Subcutaneous abdominal adipose tissue (tissue), 5 donors: ENCODE data around the gene FOXL3.

Source experiments
- H3K27ac ChIP-seq: one replicate; pipeline ENCODE4 v1.7.0; 2013; ENCODE audit warnings: low read depth, mild to moderate bottlenecking, inconsistent platforms, low read length, moderate library complexity
- H3K27me3 ChIP-seq, 5 donors: one replicate each; pipeline ENCODE4 v1.7.0; 2013; ENCODE audit warnings: low read length in 5 of 5, inconsistent platforms in 1 of 5; ENCODE audit not compliant: control insufficient read depth in 5 of 5, insufficient read depth in 4 of 5
- H3K36me3 ChIP-seq, 5 donors: one replicate each; pipeline ENCODE4 v1.7.0; 2013; ENCODE audit warnings: low read length in 5 of 5; ENCODE audit not compliant: control insufficient read depth in 5 of 5, insufficient read depth in 5 of 5
- H3K4me1 ChIP-seq, 5 donors: one replicate each; pipeline ENCODE4 v1.7.0; 2013; ENCODE audit warnings: low read length in 5 of 5, mild to moderate bottlenecking in 3 of 5, moderate library complexity in 1 of 5; ENCODE audit not compliant: control insufficient read depth in 5 of 5, insufficient read depth in 5 of 5
- H3K4me3 ChIP-seq, 5 donors: one replicate each; pipeline ENCODE4 v1.7.0; 2013; ENCODE audit warnings: low read length in 5 of 5, low read depth in 1 of 5
- H3K9ac ChIP-seq, 5 donors: one replicate each; pipeline ENCODE4 v1.7.0; 2013; ENCODE audit warnings: low read length in 5 of 5, mild to moderate bottlenecking in 4 of 5, moderate library complexity in 3 of 5
- H3K9me3 ChIP-seq, 5 donors: one replicate each; pipeline ENCODE4 v1.7.0; 2013; ENCODE audit warnings: low read length in 5 of 5; ENCODE audit not compliant: control insufficient read depth in 5 of 5
- donor health status: healthy.
- donor health status: healthy.
- donor health status: healthy.
- donor health status: healthy.
- donor health status: healthy.

FOXL3 gene

DNA sequence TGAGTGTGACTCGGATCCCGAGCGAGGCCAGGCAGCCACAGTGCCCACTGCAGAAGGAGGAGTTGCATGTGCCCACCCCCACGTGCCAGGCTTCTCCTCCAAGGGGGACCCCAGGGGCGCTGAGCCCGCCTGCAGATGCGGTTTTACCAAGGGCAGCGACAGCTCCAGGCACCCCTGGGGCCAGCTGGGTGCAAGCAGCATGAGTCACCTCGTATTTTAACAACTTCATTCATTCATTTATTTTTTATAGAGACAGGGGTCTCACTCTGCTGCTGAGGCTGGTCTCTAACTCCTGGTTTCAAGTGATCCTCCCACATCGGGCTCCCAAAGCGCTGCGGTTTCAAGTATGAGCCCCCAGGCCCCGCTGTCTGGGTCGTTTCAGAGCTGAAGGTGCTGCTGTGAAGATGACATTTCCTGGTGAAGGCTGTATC lies 1.3 kb upstream of the FOXL3 start:
- no peaks in the 10 kb centered on the region for H3K9me3 ChIP-seq
- no peak overlapping the region for H3K4me3 ChIP-seq
- H3K9ac ChIP-seq = no peak overlapping the region
- H3K4me1 ChIP-seq = no peaks in the 10 kb centered on the region
- H3K27me3 ChIP-seq = peaks cover 38 to 60% (median 53%) of the 10 kb centered on the region in 5 donors
- no peaks in the 10 kb centered on the region for H3K36me3 ChIP-seq
- H3K27ac ChIP-seq = no peak overlapping the region

GRCh38 chr7:289209-289755 lies 688 bp upstream of the FOXL3 start:
- Histone ChIP-seq H3K27me3 (peaks cover 44 to 65% (median 59%) of the 10 kb centered on the region in 5 donors), H3K27ac (no peak overlapping the region), H3K9me3 (no peaks in the 10 kb centered on the region), H3K4me1 (no peaks in the 10 kb centered on the region), H3K4me3 (no peak overlapping the region), H3K9ac (no peak overlapping the region), H3K36me3 (no peaks in the 10 kb centered on the region)

- Histone ChIP-seq H3K36me3 (no peaks in the 10 kb centered on the region), H3K9ac (no peak overlapping the region), H3K9me3 (no peaks in the 10 kb centered on the region), H3K4me1 (no peaks in the 10 kb centered on the region), H3K4me3 (no peak overlapping the region), H3K27me3 (peaks cover 56 to 71% (median 65%) of the 10 kb centered on the region in 5 donors), H3K27ac (no peak overlapping the region)
Observed at GRCh38 chr7:290554-291372, 793 bp downstream of the FOXL3 start.

- no peaks in the 10 kb centered on the region for H3K36me3 ChIP-seq
- H3K27ac ChIP-seq = no peak overlapping the region
- H3K9me3 ChIP-seq = no peaks in the 10 kb centered on the region
- no peaks in the 10 kb centered on the region for H3K4me1 ChIP-seq
- no peak overlapping the region for H3K4me3 ChIP-seq
- H3K27me3 ChIP-seq = peaks cover 49 to 67% (median 59%) of the 10 kb centered on the region in 5 donors
- H3K9ac ChIP-seq = no peak overlapping the region
Observed at GRCh38 chr7:291373-292092, 1.6 kb downstream of the FOXL3 start.

DNA sequence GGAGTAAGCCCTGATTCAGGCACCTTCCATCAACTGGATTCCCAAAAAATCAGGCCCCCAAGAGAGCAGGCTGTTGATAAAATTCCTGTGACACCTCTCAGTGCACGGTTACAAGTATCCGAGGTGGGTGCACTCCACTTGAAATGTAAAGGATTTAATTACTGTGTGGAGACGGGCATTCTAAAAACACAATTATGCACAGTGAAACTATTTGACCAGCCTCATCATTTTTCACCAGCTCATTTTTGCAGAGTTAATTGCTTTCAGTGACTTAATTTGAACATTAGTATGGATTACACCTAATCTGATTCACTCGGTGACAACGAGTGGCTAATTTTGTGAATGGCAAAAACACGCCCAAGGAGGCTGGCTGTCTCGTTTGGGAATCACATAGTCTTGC lies 2.3 kb downstream of the FOXL3 start:
- H3K9me3 ChIP-seq = no peaks in the 10 kb centered on the region
- no peaks in the 10 kb centered on the region for H3K4me1 ChIP-seq
- peaks cover 49 to 70% (median 60%) of the 10 kb centered on the region in 5 donors for H3K27me3 ChIP-seq
- H3K9ac ChIP-seq = no peak overlapping the region
- no peak overlapping the region for H3K4me3 ChIP-seq
- H3K27ac ChIP-seq = no peak overlapping the region
- H3K36me3 ChIP-seq = no peaks in the 10 kb centered on the region

DNA sequence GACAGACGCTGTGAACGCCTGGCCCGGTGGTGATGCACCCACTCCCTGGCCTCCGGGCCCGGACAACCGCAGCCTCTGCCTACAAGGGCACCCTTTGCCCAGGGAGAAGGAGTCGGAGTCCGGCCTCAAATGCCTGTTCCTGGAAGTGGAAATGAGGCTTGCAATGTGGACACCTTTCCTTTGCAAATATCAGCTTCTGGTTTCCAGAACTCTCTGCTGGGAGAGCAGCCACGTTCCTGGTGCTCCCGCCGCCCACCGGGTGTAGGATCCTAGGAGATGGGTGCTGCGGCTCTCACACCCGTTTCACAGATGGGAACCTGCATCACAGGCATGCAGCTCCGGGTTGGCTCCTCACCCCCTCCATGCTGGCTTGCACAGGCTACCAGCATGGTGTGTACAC lies 2.9 kb downstream of the FOXL3 start:
- Histone ChIP-seq H3K36me3 (no peaks in the 10 kb centered on the region), H3K4me3 (no peak overlapping the region), H3K27ac (no peak overlapping the region), H3K9me3 (no peaks in the 10 kb centered on the region), H3K27me3 (peaks cover 49 to 74% (median 65%) of the 10 kb centered on the region in 5 donors), H3K9ac (no peak overlapping the region), H3K4me1 (no peaks in the 10 kb centered on the region)

DNA sequence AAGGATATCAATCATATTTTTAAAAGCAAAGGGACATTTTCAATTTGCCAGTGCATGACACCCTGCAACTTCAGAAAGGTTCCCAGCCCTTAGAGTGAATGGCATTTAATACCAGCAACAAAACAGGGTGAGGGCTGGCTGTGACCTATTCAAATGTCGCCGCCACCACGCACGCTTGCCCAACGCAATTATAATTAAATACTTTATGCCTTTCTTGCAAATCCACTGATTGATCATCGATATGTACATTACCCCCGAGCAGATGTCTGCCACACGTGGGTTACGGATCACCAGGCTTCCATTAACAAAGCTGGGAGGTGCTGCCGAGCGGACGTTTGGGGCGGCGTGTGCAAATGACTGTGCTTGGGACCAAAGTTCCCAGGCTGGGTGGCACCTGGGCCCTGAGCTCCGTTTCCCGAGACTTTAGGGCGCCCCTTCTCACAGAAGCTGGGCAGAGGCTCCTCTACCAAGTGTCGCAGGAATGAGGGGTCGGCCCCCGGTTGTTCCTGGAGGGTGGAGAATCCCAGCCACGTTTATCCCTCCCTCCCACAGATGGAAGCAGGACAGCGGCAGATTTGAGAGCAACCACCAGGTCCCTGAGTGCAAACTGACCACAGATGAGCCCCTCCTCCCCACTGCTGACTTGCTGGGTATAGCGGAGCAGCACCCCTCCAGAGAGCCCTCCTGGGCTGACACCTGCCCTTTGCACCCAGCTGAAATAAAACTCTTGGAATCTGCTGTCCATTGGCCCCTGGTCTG lies 3.9 kb downstream of the FOXL3 start:
- H3K36me3 ChIP-seq = no peaks in the 10 kb centered on the region
- H3K27ac ChIP-seq = no peak overlapping the region
- H3K4me1 ChIP-seq = no peaks in the 10 kb centered on the region
- H3K9ac ChIP-seq = no peak overlapping the region
- no peaks in the 10 kb centered on the region for H3K9me3 ChIP-seq
- H3K27me3 ChIP-seq = peaks cover 45 to 68% (median 62%) of the 10 kb centered on the region in 5 donors
- H3K4me3 ChIP-seq = no peak overlapping the region

DNA sequence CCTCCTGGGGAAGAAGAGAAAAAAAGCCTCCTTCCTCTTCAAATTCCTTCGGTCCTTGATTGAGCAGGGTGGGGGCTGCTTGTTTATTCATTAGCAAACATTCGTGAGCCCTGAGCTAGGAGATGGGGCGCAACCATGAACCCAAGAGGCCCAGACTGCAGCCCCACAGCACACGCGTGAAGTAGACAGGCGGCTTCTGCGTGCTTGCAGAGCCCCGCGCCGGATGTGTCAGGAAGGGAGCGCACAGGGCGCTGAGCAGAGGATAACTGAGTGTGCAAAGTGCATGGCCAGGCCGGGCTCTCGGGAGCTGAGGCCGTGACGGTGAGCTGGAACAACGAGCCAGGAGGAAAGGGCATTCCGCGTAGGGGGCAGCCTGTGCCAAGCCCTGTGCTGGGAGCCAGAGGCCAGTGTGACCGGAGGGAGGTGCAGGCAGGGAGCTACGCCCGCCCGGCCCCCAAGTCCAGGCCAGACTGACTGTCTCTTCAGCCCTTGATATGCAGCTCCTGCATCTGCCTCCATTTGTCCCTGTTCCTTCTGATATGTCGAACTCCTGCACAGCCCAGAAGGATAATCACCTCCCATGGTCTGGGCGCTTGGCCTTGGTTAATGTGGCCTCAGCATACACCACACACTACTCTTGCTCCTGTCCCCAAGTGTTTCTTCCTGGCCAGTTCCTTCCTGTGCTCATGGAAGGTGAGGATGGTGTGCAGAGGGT lies 4.6 kb downstream of the FOXL3 start:
- H3K9me3 ChIP-seq = no peaks in the 10 kb centered on the region
- H3K36me3 ChIP-seq = no peaks in the 10 kb centered on the region
- peaks cover 38 to 61% (median 58%) of the 10 kb centered on the region in 5 donors for H3K27me3 ChIP-seq
- H3K27ac ChIP-seq = no peak overlapping the region
- no peak overlapping the region for H3K4me3 ChIP-seq
- H3K4me1 ChIP-seq = no peaks in the 10 kb centered on the region
- no peak overlapping the region for H3K9ac ChIP-seq
